NT2/D1 (cell line): Measurements from ENCODE around the gene B4GALT5.

ENCODE experiments used
- SUZ12 ChIP-seq: IDR thresholded peaks from 2 replicates; pipeline ENCODE4 v1.6.1; 2011; ENCODE audit not compliant: insufficient read length, insufficient read depth; ENCODE audit errors: extremely low read depth
- ZNF274 ChIP-seq: IDR thresholded peaks from 2 replicates; pipeline ENCODE4 v1.6.1; 2011; ENCODE audit warnings: mild to moderate bottlenecking, low read depth, low read length

- TF ChIP-seq SUZ12 (no peak), ZNF274 (no peak)
These were observed 39.5 kb upstream of the B4GALT5 start for GRCh38 chr20:49753133-49753532.
